IPS-18a (cell line): Measurements from ENCODE around the gene GPR153.
A peak's percentile ranks its signal among the peaks of the same experiment; 100 is the strongest.

Experiments
- H3K27ac ChIP-seq: one replicate; pipeline ENCODE4 v1.5.1; 2013; ENCODE audit warnings: low read length
- H3K27me3 ChIP-seq: one replicate; pipeline ENCODE4 v1.6.1; 2013; ENCODE audit warnings: mild to moderate bottlenecking, low read length; ENCODE audit not compliant: control insufficient read depth, insufficient read depth
- H3K36me3 ChIP-seq: one replicate; pipeline ENCODE4 v1.6.1; 2013; ENCODE audit warnings: low read depth, low read length; ENCODE audit not compliant: control insufficient read depth
- H3K4me1 ChIP-seq: one replicate; pipeline ENCODE4 v1.6.1; 2013; ENCODE audit warnings: low read depth, low read length; ENCODE audit not compliant: control insufficient read depth
- H3K4me3 ChIP-seq: one replicate; pipeline ENCODE4 v1.5.1; 2013; ENCODE audit warnings: low read length
- H3K9ac ChIP-seq: one replicate; pipeline ENCODE4 v1.6.1; 2013; ENCODE audit warnings: mild to moderate bottlenecking, low read length, moderate library complexity
- H3K9me3 ChIP-seq: one replicate; pipeline ENCODE4 v1.6.1; 2013; ENCODE audit warnings: low read depth, low read length; ENCODE audit not compliant: control insufficient read depth

The GPR153 gene

GRCh38 chr1:6245086-6245868 lies 15.6 kb downstream of the GPR153 start:
- H3K4me3 ChIP-seq = peak overlapping the region; percentile 86
- H3K9me3 ChIP-seq = no peaks in the 10 kb centered on the region
- H3K9ac ChIP-seq = peak overlapping the region; percentile 3
- peaks cover 30% of the 10 kb centered on the region for H3K4me1 ChIP-seq
- H3K36me3 ChIP-seq = no peaks in the 10 kb centered on the region
- H3K27me3 ChIP-seq = peaks cover 32% of the 10 kb centered on the region
- H3K27ac ChIP-seq = no peak overlapping the region

GRCh38 chr1:6244401-6245049 lies 16.4 kb downstream of the GPR153 start:
- peak overlapping the region; percentile 42 for H3K9ac ChIP-seq
- no peaks in the 10 kb centered on the region for H3K9me3 ChIP-seq
- no peaks in the 10 kb centered on the region for H3K36me3 ChIP-seq
- H3K27ac ChIP-seq = no peak overlapping the region
- H3K4me3 ChIP-seq = peak overlapping the region; percentile 86
- peaks cover 26% of the 10 kb centered on the region for H3K27me3 ChIP-seq
- peaks cover 38% of the 10 kb centered on the region for H3K4me1 ChIP-seq

GRCh38 chr1:6243993-6244392 lies 16.9 kb downstream of the GPR153 start, which contains the start of gene HES3:
TSS of gene HES3 (plus strand) at chr1:6244179. CDS start at chr1:6244366, 187 bp downstream.
- peak within 1 kb of the TSS; percentile 86 for H3K4me3 ChIP-seq

GRCh38 chr1:6243053-6243834 lies 17.7 kb downstream of the GPR153 start:
- Histone ChIP-seq H3K36me3 (no peaks in the 10 kb centered on the region), H3K9ac (no peak overlapping the region), H3K4me1 (peaks cover 49% of the 10 kb centered on the region), H3K9me3 (no peaks in the 10 kb centered on the region), H3K27ac (no peak overlapping the region), H3K4me3 (peak overlapping the region; percentile 86), H3K27me3 (peaks cover 18% of the 10 kb centered on the region)

More at GRCh38 chr1:6243993-6244392, 16.9 kb downstream of the GPR153 start, which contains the start of gene HES3:
- H3K27me3 ChIP-seq = peaks cover 25% of the 10 kb centered on the region
- H3K9me3 ChIP-seq = no peaks in the 10 kb centered on the region
- H3K27ac ChIP-seq = no peak within 1 kb of the TSS
- peak within 1 kb of the TSS; percentile 42 for H3K9ac ChIP-seq
- peaks cover 41% of the 10 kb centered on the region for H3K4me1 ChIP-seq
- no peaks in the 10 kb centered on the region for H3K36me3 ChIP-seq

GRCh38 chr1:6241887-6242740 lies 18.8 kb downstream of the GPR153 start:
- H3K27me3 ChIP-seq = peaks cover 10% of the 10 kb centered on the region

GRCh38 chr1:6241107-6241886 lies 19.6 kb downstream of the GPR153 start:
- H3K27me3 ChIP-seq = peaks cover 10% of the 10 kb centered on the region
- peak overlapping the region; percentile 86 for H3K4me3 ChIP-seq
- H3K27ac ChIP-seq = no peak overlapping the region
- no peaks in the 10 kb centered on the region for H3K36me3 ChIP-seq
- H3K9ac ChIP-seq = peak overlapping the region; percentile 76
- H3K9me3 ChIP-seq = no peaks in the 10 kb centered on the region
- peaks cover 46% of the 10 kb centered on the region for H3K4me1 ChIP-seq

More at GRCh38 chr1:6241887-6242740, 18.8 kb downstream of the GPR153 start:
- Histone ChIP-seq H3K9me3 (no peaks in the 10 kb centered on the region), H3K27ac (no peak overlapping the region), H3K36me3 (no peaks in the 10 kb centered on the region), H3K4me3 (peak overlapping the region; percentile 86), H3K4me1 (peaks cover 49% of the 10 kb centered on the region), H3K9ac (peak overlapping the region; percentile 76)

- Histone ChIP-seq H3K36me3 (no peaks in the 10 kb centered on the region), H3K27ac (peak overlapping the region; percentile 94), H3K9ac (peak overlapping the region; percentile 76), H3K9me3 (no peaks in the 10 kb centered on the region), H3K27me3 (peaks cover 10% of the 10 kb centered on the region), H3K4me3 (peak overlapping the region; percentile 48), H3K4me1 (peaks cover 43% of the 10 kb centered on the region)
Observed at GRCh38 chr1:6239950-6240768, 20.7 kb downstream of the GPR153 start.

- Histone ChIP-seq H3K27me3 (peaks cover 10% of the 10 kb centered on the region), H3K4me1 (peaks cover 50% of the 10 kb centered on the region), H3K4me3 (peak overlapping the region; percentile 48), H3K9me3 (no peaks in the 10 kb centered on the region), H3K9ac (peak overlapping the region; percentile 76), H3K36me3 (no peaks in the 10 kb centered on the region), H3K27ac (peak overlapping the region; percentile 94)
Observed at GRCh38 chr1:6239213-6239752, 21.6 kb downstream of the GPR153 start.

GRCh38 chr1:6237093-6237492 lies 23.8 kb downstream of the GPR153 start:
- no peak overlapping the region for H3K4me3 ChIP-seq
- no peak overlapping the region for H3K27ac ChIP-seq
- no peak overlapping the region for H3K9ac ChIP-seq
- H3K27me3 ChIP-seq = no peaks in the 10 kb centered on the region
- H3K36me3 ChIP-seq = peaks cover 16% of the 10 kb centered on the region
- H3K9me3 ChIP-seq = no peaks in the 10 kb centered on the region
- peaks cover 38% of the 10 kb centered on the region for H3K4me1 ChIP-seq
